Middle frontal gyrus (tissue), 1 donor: ENCODE measurements around the gene HSD17B8.

Experiments
- DNase-seq: peaks from one replicate; pipeline ENCODE4 v3.0.0-alpha.2; 2015; ENCODE audit warnings: low spot score; ENCODE audit errors: extremely low spot score

HSD17B8 gene

DNA sequence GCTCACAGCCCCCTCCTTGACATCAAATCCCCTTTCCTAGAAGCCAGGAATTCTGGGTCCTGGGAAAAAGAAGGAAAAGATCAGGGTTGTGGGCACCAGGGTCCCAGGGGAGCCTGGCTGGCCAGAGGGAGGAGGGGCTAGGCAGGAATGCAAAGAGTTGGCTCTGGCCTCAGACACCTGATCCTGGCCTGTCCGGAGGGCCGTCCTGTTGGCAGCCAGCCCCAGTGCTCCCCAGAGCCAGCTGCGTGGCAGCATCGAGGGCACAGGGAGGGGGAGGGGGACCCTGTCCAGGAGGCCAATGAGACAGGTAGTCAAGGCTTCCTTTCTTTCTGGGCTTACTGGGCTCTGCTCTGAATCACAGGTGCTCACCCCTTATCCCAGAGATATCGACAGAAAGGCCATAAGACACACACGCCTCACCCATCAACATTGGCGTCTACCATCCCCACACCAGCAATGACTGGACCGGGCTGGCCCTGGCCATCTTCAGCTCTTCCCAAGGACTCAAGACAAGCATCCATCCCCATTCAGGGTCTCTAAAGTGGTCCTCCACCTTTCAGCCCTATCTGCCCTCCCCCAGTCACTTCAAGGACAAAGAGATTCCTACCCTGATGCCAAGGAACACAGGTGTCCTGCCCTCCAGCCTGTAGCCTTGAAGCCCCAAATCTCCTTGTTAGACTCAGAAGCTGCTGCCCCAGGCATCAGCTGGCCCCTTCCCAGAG lies 12.9 kb upstream of the HSD17B8 start:
- DNase-seq: no peak

DNA sequence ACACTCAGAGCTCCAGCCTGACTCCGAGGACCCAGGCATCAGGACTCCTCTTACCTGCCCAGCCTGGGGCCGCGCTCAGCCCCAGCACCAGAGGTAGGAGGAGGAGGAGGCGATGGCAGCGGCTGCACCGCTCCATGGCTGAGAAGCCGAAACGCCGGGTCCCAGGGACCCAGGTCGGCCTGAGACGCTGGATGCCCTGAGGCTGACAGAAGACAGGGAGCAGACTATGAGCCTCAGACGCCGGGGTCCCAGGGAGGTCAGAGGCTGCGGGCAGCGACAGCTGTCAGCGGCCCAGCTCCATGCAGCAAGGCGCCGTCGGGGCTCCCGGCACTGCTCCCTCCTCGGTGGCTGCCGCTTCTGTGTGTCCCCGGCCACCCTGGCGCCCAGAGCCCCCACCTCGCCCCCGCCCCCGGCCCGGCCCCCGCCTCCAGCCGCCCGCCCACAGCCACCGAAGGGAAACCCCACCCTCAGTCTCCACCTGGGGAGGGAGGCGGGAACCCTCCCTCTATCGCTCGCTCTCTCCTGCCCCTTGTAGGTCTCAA lies 12.3 kb upstream of the HSD17B8 start, which contains the start of gene COL11A2:
COL11A2 (minus strand) TSS at position 363 of the 542 bp plus-strand sequence; CDS start at position 136, 227 bp downstream.
- DNase-seq: no peak

DNA sequence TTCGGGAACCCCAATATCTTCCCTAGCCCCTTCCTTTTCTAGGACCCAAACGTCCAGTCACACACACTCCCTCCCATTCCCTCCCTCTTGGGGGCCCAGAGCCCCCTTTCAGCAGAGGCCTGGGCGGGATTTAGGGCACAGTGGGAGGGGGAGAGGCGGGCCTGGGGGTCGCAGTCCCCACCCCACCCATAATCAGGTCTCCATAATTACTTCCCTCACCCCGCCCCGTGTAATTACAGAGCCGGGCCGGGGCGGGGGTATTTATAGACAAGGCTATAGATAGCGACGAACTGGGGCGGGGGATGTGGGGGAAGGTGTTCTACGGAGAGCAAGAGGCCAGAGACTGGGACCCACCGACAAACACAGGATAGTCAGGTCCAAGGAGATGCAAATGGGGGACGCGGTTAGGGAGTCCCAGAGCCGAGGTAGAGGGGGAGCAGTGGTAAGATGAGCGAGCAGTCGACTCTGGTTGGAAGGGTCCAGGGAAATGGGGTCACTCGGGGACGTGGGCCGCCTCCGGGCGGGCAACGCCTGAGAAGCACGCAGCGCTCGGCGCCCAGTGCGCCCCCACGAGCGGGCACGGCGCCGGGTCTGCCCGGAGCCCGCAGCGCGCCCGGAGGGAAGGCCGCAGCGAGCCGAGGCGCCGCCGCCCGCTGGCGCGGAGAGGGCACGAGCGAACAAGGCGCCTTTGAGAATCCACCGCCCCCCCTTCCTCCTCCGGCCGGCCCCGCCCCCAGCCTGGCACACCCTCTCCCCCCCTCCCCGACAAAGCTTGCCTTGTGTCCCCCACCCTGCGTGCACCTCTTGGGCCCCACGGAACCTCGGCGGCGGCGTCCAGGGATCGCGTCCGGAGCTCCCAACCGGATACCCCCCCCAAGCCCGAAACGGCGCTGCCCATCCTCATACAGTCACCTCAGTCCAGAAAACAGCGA lies 11.5 kb upstream of the HSD17B8 start:
- peak; percentile 24 for DNase-seq

DNA sequence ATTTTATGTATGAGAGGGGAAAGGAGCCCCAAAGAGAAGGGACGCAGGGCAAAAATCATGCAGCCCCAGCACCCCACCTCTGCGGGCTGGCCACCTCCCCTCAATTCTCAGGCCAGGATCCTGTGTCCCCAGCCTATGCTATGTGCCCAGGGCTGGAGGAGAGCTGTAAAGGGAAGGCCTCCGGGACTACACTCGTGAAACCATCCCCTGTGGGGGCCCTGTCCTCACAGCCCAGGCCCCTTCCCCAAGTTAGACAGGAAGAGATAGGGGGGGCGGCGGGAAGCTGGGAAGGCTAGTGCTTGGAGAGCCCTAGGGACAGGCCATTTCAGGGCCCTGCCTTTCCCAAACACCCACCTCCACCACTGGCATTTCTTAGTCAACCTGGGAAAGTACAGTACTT lies 10.8 kb upstream of the HSD17B8 start:
- no peak for DNase-seq

DNA sequence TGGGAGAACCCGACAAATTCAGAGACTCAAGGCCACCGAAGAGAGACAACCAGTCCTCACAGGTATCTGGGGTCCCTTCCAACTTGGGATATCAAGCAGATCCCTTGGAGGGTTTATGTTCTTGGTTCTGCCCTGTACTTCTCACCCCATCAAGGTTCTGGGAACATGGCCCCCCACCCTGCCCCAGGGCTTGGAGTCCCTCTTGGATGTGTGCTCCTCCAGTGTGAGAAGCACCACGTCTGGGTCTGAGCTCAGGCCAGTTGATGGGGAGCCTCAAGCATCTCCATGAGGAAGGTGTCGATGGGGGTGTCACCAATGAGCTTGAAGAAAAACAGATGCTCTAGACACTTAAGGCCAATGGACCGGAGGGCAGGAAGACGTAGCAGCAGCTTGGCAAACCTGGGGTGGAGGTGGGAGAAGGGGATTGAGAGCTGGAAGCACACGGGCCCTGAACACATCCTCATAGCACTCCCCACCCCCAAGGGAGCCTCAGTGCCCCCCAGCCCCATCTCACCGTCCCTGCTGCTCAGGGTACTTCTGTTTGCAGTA lies 9.9 kb upstream of the HSD17B8 start:
- DNase-seq: no peak

DNA sequence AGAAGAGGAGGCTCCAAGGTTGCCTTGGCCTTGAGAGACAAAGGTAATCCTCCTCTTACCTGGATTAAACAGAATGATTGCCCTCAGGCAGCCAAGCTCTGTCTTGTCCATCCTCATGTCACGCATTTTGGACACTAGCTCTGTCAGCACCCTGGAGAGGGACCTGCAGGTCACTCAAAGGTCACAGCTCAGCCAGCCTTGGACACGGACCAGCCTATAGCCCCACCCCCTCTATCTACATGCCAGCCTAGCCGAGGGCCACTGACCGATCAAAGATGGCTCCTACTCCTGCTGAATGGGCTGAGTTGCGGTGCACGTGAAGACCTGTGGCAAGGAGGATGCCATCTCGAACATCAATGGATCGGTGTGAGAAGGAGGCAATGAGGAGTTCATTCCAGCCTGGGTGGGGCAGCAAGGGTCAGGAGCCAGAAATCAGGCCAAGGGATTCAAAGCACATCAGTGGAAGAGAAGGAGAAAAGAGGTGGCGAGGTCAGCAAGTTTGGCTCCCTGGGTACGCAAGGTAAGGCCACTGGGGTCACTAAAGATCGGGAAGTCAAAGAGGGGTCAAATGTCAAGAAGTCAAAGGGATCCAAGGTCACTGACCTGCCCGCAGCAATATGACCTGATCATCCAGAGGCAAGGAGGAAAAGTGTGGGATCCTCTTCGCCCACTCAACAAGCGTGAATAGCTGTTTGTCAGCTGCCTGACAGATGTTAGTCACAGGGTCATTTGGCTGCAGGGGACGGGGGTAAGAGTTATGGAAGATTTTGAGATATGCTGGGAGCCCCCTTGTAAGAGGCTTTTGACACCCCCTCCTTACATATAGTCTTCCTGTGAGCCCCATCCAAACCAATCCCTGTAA lies 8.9 kb upstream of the HSD17B8 start:
- DNase-seq: no peak

DNA sequence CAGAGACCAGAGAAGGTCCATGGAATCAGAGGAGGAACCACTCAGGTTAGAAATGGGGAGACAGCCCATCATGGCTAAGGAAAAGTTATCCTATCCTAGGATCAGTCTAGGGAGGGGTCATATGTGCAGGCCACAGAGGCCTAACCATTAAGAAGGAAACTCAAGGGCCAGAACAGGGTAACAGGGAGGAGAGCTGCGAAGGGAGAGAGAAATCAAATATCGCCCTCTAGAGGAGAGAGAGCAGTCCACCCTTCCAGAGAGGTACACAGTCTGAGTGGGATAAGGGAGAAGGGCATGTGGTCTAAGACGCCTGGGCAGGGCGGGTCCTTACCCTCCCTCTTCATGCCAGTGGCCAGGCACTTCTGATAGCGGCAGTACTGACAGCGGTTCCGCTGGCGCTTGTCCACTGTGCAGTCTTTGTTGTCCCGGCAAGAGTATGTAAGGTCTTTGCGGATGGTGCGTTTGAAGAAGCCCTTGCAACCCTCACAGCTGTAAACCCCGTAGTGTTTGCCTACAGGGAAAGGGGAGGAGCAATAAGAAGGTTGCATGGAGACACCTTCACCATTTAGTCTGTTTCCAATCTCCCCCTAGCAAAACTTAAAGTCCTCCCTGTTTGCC lies 6.9 kb upstream of the HSD17B8 start:
- no peak for DNase-seq

DNA sequence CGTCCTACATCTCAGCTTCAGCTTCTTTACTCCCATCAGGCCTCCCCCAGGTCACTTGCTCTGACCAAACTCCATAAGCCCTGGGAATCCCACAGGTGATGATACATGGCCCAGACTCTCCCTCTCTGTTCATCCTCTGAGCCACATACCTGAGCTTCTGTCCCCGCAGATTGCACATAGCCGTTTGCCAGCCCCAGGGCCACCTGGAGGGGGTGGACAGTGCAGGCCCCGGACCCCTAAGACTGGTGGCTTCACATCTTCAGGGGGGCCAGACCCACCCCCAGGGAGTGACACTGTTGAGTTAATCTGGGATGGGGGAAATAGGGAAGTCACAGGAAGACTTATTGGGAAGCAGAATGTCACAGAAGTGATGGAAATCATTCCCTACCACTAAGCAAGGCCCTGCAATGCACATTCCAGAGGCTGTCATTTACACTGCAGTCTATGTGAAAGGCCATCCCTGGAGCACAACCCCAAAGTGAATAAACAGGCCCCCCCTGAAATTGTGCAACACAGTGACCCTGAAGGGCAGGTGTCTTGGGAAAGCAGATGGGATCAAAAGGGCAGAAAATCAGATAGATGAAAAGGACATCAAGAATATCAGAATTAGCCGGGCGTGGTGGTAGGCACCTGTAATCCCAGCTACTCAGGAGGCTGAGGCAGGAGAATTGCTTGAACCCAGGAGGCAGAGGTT lies 6.1 kb upstream of the HSD17B8 start:
- no peak for DNase-seq

DNA sequence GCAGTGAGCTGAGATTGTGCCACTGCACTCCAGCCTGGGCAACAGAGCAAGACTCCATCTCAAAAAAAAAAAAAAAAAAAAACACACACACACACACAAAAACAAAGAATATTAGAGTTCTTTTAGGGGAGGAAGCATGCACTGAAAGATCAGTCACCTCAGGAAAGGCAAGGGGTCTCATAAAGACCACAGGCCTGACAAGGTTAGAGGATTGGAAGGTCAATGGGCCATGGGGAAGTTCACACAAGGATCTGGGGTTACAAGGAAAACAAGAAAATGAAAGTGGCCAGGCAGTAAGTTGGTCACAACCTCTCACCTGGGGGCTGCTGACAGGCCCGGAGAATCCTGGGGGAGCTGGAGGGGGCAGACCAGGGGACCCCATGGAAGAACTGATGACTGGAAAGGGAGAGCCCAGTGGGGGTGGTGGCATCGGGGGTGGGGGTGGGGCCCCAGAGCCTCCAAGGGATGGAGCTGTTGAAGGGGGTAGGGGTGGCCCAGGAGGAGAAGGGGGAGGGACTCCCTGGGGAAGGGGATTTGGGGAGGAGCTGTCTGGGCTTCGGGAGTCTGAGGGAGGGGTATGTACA lies 5.5 kb upstream of the HSD17B8 start:
- no peak for DNase-seq

DNA sequence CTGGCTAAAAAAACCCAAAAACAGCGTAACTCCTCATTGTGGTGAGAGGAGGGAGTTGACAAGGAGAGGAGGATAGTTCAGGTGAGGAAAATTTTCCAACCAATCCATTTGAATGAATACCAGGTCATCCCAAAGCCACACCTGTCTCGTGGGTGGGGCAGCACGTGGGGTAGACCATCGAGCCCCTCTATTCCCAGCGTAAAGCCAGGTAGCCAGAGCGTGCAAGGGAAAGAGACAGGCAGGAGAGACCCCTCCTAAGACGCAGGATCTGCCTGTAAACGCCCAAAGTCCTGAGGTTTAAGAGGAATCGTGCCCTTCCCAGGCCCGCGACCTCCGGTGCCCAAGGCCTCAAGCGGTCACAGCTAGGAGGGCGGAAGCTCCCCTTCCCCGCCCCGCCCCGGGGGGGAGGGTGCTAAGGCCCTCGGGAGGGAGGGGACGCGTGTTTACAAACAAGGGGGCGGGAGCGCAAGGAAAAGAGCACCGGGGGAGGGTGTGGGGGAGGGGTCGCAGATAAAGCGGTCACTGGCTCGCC lies 4.7 kb upstream of the HSD17B8 start:
- DNase-seq: no peak

DNA sequence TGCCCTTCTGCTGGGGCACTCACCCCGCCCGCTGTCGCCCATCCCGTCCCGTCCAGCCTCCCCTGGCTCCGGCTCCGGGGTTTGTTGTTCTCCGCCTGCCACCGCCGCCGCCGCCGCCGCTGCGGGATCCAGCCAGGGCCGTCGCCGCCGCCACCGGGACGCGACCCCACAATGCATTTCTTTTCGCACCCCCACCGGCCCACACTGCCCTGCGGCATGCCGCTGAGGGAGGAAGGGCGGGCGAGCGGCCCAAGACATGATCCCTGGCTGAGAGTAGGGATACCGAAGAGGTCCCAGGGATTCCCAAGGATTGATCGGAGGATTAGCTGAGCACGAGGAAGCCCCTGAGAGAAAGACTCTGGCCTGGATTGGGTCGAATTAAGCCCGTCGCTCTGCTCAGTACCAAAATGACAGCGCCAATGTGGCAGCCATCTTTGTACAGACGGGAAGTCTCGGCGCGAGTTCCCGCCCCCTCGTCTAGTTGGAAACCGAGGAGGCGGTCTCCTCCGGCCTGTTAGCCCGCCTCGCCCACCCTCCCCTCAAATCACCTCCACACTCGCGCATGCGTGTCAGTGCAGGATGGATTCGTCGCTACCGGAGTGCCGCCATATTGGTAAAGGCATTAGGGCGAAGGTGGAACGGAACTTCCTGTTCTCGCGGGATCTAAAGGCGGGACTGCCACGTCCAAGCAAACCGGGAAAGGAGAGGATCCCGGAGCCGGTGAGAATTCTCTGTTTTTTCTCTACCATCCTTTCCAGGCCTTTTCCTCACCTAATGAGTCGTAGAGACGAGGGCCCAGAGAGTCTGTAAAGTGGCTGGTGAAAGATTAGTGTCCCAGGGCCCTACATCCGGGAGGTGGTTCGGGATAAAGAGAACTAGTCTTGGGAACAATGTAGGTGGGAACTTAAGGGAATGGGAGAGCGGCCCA lies 4.0 kb upstream of the HSD17B8 start, which contains the start of the genes RXRB and SLC39A7:
RXRB (minus strand) TSS at position 447 of the 928 bp plus-strand sequence; CDS start at position 258, 189 bp downstream.
SLC39A7 (plus strand) TSS at position 649 of the 928 bp plus-strand sequence. CDS start 379 bp downstream, outside the sequence.
- DNase-seq: peak; percentile 98

DNA sequence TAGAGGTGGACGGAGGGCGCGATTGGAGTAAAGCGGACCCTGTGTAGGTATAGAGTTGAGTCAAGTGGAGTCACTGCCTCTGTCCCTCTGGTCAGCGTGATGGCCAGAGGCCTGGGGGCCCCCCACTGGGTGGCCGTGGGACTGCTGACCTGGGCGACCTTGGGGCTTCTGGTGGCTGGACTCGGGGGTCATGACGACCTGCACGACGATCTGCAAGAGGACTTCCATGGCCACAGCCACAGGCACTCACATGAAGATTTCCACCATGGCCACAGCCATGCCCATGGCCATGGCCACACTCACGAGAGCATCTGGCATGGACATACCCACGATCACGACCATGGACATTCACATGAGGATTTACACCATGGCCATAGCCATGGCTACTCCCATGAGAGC lies 3.3 kb upstream of the HSD17B8 start:
- DNase-seq: no peak

DNA sequence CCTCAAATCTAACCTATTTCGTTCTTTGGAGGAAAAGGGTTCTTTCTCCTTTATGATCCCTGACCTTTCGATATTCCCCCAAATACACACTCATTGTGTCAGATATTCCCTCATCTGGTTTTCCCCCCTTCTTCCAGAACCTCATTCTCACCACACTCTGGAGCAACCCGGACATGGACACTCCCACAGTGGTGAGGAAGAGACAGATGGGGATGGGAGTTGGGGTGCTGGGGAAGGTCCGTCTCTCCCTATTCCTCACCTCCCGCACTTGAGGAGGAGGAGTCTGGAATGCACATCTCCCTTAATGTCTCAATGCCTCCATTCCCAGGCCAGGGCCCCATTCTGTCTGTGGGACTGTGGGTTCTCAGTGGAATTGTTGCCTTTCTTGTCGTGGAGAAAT lies 2.5 kb upstream of the HSD17B8 start:
- no peak for DNase-seq

DNA sequence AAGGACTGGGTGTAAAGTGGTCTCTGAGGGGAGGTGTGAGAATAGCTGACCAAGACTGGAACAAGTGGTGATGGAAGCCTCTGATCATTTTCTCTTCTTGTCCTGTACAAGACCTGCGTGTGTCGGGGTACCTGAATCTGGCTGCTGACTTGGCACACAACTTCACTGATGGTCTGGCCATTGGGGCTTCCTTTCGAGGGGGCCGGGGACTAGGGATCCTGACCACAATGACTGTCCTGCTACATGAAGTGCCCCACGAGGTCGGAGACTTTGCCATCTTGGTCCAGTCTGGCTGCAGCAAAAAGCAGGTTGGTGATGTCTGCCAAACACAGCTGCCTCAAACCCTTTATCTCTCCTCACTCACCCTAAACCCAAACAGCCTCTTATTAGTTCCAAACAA lies 1.7 kb upstream of the HSD17B8 start:
- DNase-seq: no peak

DNA sequence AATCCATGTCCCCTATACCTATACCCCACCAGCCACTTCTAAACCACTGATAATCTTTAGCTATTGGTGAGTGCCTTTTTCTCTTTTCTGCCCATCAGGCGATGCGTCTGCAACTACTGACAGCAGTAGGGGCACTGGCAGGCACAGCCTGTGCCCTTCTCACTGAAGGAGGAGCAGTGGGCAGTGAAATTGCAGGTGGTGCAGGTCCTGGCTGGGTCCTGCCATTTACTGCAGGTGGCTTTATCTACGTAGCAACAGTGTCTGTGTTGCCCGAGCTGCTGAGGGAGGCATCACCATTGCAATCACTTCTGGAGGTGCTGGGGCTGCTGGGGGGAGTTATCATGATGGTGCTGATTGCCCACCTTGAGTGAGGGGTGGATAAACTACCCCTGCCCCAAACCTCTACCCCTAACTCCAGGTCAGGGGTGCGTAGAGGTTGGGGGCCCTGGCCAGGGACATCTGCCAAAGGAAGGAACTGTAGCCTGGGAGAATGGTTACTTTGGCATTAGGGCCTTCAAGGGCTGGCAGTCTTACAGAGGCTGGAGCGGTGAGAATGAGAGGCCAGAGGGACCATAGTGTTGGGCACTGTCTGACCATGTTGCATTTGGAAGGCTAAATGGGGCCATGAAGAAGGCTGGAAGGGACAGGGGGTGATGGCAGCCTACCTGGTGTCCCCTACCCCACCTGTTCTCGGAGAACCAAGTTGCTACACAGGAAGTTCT lies 851 bp upstream of the HSD17B8 start:
- no peak for DNase-seq

DNA sequence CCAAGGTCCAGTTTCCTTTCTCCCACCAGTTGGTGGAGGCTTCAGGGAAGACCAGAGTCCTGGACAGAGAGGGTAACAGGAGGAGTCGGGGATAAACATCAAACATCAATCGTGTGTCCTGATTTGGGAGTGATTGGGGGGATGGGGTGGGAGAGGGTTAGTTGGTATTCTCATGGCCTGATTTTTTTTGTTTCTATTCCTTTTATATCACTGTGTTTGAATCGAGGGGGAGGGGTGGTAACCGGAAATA lies 365 bp upstream of the HSD17B8 start:
- no peak for DNase-seq

DNA sequence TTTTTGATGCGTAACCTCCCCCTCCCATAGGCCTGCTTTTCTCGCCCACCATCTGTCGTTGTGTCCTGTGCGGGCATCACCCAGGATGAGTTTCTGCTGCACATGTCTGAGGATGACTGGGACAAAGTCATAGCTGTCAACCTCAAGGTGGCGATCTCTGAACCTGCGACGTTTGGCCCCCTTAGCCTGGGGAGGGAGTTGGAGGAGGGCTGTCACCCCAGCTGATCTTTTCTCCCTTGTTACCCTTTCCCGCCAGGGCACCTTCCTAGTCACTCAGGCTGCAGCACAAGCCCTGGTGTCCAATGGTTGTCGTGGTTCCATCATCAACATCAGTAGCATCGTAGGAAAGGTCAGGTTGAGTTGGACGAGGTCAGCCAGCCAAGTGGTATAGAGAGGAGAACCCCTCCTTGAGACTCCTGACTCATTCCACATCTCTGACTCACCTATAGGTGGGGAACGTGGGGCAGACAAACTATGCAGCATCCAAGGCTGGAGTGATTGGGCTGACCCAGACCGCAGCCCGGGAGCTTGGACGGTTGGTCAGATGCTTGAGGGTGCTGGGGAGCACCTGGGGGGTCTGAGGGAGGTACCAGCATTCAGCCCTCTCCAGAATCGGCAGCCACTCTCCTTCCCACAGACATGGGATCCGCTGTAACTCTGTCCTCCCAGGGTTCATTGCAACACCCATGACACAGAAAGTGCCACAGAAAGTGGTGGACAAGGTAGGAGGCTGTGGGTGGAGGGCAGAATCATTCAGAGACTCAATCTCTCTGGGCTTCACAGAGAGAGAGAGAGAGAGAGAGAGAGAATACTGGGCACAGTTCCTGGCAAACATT lies 954 bp downstream of the HSD17B8 start:
- no peak for DNase-seq
